NCI-H1930 (cell line): ENCODE results near the gene NELFB.
"Not testable (repeated sequence)": the region's sequence is repeated elsewhere in the genome, so short reads cannot be mapped to it uniquely, and the experiment has no call there.

Experiments used
- DNase-seq, 2 experiments: peaks; one replicate each; lab custom pipeline; 2025; lab: John Stamatoyannopoulos, UW

The NELFB gene

DNA sequence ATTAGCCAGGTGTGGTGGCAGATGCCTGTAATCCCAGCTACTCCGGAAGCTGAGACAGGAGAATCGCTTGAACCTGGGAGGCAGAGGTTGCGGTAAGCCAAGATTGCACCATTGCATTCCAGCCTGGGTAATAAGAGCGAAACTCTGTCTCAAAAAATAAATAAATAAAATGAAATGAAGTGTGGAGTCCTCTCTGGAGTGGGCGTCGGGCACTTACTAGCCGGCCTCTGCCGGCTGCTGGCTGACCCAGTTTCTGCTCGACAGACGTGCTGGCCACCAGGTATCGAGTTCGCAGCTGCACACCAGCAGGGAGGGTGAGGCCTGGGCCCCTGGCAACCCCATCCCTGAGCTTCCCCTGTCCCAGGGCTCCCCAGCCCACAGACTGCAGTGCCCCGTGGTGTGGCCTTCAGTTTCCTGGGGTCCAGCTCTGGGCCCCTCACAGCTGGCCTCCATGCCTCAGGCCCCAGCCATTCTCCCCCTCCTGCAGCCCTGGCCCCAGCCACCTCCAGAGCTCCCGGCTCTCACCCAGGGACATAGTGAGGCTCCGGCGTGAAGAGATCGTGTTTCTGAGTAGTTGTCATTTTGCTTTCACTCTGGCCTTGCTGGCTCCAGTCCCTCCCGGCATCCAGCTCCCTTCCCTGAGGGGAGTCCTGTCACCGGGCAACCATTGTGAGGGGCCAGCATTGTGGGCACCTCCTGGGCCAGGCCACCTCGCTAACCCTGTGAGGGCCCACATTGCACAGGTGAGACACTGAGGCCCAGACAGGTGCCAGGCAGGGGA lies 7.8 kb upstream of the NELFB start:
- DNase-seq: no peak

DNA sequence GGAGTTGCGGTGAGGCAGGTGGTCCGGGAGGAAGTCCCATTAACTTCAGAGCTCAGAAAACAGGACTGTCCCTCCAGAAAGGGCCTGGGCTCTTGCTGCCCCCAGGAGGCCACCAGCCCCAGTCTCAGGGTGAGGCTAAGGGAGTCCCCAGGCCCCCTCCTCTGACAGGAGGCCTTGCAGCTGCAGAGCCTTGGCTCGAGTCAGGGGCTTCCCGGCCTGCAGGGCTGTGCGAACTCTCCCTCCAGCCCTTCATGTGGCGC lies 7.3 kb upstream of the NELFB start:
- no peak for DNase-seq

DNA sequence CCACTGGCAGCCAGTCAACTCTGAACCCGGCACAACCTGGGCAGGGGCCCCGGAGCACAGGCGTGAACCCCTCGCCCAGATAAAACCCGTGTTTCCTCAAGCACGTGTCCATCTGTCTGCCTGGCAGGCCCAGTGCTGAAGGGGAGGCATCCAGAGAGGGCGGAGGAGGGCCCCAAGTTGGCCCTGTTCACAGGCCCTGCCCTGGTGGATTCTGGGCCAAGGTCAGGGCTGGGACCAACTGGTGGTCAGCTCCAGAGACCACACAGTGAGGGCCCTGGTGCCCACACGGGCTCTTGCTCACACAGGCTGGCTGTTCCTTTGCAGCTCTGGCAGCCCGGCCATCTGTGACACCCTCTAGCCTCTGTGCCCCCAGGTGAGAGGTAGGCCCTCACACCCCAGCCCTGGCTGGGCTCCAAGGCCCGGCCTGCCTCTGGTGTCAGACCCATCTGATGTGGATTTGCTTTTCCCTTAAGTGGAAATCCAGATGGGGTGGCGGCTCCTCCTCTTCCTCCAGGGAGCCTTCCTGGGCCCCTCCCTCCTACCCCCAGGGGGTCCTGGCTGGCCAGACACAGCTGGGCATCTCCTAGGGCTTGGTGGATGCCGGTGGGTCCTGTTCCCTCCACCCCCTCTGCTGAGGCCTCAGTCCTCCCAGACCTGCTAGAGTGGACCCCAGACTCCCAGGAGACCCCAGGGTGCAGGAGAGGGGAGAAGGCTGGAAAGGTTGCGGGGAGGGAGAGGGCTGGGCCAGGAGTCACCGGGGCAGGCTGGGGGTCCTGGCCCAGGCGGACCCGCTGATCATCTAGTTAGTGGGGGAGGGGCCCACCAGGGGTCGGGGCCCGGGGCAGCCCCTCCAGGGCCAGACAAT lies 4.6 kb upstream of the NELFB start:
- no peak for DNase-seq

DNA sequence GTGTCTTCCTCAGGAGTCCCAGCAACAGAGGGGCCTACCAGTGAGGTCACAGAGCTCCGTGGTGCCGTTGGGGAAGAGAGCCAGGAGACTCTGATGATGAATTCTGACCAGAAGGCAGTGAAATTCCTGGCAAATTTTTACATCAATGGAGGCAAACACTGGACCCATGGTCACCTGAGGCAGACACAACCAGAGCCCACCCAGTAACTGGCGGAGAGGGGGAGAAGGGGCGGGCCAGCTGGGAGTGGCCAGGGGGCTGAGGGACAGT lies 4.0 kb upstream of the NELFB start, which contains the start of gene STPG3:
Gene STPG3, plus strand, starts transcription at position 93 of the 268 bp plus-strand sequence. Its CDS starts 1 bp downstream, at position 94.
- no peak for DNase-seq

DNA sequence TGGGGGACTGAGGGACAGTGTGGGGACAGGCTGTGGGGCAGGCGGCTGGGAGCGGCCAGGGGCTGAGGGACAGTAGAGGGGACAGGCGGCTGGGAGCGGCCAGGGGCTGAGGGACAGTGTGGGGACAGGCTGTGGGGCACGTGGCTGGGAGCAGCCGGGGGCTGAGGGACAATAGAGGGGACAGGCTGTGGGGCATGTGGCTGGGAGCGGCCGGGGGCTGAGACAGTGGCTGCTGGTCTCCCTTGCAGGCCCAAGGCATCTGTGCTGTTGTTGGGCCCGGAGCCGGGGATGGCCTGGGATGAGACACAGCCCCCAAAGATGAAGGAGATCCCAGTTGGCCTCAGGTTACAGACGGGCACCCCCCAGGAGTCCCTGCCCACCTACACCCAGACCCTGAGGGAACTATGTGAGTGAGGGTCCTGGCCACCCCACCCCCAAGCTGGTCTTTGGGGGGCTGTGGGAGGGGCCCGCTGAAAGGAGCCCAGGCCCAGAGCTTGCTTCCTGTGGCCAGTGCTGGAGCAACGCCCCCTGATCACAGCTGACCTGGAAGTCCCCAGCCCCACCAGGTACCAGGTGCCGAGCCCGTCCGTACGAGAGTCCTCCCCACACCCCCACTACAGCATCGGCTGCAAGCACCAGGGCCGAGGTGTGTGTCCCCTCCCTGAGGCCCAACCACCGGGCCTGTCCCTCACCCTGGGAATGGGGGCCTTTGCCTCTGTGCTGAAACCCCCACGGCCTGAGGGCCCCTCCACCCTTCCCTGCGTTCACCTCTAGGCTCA lies 3.4 kb upstream of the NELFB start:
- DNase-seq: no peak

DNA sequence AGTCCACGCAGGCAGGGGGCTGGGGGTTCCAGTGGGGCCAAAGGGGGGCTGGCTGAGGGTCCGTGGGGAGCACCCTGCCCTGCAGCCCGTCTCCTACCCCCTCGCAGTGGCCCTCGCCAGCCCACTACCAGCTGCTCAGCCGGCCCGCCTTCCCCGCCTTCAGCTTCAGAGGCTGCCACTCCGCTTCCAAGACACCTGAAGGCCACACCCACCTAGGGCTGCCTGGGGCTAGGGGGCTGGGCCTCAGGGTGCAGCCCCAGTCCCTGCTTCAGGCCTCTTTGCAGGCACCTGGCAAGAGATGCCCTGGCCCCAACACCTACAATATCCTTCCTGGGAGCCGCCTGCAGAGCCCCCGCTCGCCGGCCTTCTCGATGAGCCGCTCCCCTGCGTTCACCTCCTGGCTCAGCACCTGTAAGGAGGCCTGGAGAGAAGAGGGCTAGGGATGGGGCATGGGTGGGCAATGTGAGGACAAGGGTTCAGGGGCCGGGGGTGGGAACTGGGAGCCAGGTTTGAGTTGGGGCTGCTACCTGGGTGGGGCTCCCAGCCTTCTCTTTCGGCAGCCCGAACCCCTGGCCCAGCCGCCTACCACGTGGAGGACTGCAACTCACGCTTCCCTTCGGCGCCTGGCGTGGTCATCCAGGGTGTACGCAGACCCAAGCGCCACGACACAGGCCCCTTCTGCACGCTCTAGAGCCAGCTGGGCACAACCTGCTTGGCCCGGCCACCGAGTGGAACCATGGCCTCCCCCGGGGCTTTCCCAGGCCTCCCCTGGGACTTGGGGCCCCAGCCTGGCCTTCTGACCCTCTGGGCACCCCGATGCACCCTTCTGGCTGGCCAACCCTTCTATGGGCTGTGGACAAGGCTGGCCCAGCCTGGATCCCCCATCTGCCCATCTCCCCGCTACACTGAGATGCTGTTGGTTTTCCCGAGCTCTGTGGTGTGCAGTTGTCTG lies 2.3 kb upstream of the NELFB start:
- no peak for DNase-seq

DNA sequence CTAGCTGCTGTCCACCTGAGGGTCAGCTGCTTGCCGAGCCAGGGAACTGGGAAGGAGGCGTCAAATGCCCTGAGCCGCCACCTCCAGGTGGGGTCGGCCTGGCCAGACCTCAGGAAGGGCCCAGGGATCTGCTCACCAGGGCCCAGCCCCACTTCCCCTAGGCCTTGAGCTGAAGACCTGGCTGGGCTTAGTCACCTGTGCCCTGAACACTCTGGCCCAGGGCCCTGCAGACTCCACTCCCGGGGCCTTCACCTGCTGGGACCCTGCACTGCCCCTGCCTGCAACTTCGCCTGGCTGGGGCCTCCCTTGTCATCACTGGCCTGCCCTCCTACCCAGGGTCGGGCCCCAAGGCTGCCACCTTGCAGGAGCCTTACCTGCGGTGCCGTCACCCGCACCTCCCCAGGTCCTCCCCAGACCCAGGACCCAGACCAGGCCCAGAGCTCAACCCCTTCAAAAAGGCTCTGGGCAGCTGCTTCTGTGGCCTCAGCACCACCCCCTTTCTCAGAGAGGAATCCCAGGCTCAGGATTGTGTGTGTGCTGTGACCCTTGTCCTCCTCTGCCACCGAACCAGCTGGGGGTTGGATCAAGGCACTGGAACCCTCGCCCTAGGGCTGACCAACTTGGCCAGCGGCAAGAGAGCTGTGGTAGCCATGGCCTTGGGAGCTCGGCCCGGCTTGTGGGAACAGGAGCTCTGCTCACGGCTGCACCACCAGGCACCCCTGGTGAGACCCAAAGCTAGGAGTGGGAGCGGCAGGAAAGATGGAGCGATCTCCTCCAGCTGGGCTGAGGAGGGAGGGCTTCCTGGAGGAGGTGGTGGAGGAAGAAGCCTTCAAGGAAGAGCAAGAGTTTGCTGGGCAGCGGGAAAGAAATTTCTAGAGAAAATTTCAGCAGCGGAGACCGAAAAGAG lies 1.2 kb upstream of the NELFB start:
- DNase-seq: no peak

DNA sequence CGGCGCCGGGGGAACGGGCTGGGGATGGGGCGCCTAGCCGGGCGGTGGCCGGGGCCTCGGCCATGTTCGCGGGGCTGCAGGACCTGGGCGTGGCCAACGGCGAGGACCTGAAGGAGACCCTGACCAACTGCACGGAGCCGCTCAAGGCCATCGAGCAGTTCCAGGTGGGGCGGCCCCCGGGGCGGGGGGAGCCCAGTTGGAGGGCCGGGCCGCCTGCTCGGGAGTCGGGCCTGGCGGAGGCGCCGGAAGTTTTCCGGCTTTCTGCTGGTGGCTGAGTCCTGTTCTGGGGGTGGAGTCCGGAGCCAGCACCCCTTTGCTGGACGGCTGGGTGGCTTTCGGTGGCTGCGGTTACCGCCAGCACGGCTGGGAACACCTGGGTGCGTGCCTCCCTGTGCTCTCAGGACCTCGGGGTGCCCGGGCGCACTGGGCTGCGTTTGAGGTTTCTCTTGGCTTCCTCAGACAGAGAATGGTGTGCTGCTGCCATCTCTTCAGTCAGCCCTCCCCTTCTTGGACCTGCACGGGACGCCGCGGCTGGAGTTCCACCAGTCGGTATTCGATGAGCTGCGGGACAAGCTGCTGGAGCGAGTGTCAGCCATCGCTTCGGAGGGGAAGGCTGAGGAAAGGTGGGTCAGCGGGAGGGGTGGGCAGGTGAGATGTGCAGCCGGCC lies 454 bp downstream of the NELFB start:
- DNase-seq: no peak

DNA sequence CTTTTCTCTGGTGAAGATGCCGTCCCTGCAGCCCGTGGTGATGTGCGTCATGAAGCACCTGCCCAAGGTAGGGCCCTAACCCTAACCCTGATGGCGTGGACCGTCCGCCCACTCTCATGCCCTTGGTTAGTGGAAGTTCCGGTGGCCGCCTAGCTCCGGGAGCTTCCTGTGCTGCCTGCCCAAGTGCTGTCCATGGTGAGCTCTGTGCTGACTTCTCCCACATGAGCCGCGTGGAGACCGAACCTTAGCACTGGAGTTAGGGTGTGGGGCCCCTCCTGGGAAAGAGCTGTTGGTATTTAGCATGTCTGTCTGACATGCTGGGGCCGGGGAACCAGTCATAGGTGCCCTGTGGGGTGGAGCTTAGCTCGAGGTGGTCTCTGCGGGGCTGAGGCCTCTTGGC lies 1.2 kb downstream of the NELFB start:
- no peak for DNase-seq

DNA sequence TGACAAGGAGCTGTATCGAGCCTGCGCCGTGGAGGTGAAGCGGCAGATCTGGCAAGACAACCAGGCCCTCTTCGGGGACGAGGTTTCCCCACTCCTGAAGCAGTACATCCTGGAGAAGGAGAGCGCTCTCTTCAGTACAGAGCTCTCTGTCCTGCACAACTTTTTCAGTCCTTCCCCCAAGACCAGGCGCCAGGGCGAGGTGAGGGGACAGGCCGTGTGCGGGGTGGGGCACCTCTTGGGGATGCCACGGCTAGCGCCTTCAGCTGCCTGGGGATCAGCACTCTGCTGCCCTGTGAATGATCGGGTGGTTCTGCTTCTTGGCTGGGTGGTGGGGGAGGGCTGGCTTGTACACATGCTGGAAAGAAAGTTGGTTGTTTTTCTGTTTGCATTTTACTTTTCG lies 1.7 kb downstream of the NELFB start:
- no peak for DNase-seq

DNA sequence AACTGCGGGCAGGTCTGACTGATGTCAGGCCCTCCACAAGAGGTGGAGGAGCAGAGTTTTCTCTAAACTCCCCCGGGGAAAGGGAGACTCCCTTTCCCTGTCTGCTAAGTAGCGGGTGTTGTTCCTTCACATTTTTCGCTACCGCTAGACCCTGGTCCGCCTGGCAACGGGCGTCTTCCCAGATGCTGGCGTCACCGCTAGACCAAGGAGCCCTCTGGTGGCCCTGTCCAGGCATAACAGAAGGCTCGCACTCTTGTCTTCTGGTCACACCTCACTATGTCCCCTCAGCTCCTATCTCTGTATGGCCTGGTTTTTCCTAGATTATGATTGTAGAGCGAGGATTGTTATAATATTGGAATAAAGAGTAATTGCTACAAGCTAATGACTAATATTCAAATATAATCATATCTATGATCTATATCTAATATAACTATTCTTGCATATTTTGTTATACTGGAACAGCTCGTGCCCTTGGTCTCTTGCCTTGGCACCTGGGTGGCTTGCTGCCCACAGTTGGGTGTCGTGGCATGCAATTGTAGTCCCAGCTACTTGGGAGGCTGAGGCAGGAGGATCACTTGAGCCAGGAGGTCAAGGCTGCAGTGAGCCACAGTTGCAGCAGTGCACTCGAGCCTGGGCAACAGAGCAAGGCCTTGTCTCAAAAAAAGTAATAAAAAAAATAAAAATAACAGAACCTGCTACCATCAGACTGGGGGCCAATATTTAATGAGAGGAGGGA lies 7.2 kb downstream of the NELFB start:
- not testable (repeated sequence) for DNase-seq

DNA sequence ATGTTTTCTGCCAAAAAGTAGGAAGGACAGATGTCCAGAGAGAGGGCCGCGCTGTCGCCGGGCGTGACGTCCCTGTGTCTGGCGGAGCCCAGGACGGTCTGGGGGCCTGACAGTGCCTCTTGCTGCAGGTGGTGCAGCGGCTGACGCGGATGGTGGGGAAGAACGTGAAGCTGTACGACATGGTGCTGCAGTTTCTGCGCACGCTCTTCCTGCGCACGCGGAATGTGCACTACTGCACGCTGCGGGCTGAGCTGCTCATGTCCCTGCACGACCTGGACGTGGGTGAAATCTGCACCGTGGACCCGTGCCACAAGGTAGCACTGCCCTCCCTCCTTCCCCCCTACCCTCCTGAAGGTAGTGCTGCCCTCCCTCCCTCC lies 7.8 kb downstream of the NELFB start:
- no peak for DNase-seq

DNA sequence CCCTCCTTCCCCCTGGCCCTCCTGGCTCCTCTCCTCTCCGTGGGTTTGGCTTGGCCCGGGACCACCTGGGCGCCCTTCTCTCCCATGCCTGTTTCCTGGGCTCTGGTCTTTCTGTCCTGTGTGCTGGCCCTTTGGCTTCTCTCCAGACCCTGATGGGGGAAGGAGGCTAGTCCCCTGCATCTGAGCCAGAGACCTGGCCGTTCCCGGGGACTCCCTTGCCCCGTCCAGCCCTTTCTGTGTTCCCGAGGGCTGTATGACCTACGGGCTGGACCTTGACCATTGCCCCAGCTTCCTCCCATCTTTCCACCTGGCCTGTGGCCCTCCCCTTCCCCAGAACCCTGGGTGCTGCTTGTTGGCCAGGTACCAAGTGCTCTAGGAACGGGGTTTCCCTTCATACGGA lies 8.4 kb downstream of the NELFB start:
- DNase-seq: no peak

DNA sequence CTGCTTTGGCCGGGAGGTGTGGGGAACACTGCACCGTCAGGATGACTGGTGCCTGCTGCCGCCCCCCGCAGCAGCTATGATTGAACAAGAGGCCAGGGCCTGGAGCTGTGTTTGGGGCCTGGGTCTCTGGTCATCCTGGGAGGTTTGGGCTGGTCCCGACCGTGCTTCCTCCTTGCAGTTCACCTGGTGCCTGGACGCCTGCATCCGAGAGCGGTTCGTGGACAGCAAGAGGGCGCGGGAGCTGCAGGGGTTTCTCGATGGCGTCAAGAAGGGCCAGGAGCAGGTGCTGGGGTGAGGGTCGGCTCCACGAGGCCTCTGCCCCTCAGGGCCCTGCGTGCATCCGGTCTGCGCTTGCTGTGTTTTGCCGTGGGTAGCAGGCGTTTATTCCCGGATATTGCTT lies 8.9 kb downstream of the NELFB start:
- DNase-seq: no peak

DNA sequence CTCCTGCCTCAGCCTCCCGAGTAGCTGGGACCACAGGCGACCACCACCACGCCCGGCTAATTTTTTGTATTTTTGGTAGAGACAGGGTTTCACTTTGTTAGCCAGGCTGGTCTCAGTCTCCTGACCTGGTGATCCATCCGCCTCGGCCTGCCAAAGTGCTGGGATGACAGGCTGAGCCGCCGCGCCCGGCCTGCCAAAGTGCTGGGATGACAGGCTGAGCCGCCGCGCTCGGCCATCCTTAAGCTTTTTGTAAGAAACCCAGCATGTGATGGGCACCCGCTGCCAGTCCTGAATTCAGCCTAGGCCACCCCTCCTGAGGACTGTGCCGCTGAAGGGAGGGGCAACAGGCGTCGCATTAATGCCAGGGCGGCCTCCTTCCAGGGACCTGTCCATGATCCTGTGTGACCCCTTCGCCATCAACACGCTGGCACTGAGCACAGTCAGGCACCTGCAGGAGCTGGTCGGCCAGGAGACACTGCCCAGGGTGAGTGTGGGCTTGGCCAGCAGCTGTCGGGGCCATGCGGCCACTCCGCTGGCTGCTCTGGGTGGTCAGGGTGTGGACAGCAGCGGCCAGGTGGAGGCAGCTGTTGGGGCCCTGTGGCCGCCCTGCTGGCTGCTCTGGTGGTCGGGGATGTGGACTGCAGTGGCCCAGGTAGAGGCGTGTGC lies 10.5 kb downstream of the NELFB start:
- no peak for DNase-seq

DNA sequence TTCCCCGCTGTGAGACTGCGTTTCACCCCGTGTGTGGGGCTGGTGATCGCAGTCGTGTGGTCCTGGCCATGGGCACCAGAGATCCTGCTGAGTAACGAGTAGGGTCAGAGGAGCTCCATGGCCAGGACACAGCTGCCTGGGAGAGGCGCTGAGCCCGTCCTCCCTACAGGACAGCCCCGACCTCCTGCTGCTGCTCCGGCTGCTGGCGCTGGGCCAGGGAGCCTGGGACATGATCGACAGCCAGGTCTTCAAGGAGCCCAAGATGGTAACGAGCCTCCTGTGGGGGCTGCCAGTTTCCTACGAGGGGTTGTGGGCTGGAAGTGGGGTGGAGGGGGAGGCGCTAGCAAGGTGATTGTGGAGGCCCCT lies 11.0 kb downstream of the NELFB start:
- no peak for DNase-seq

DNA sequence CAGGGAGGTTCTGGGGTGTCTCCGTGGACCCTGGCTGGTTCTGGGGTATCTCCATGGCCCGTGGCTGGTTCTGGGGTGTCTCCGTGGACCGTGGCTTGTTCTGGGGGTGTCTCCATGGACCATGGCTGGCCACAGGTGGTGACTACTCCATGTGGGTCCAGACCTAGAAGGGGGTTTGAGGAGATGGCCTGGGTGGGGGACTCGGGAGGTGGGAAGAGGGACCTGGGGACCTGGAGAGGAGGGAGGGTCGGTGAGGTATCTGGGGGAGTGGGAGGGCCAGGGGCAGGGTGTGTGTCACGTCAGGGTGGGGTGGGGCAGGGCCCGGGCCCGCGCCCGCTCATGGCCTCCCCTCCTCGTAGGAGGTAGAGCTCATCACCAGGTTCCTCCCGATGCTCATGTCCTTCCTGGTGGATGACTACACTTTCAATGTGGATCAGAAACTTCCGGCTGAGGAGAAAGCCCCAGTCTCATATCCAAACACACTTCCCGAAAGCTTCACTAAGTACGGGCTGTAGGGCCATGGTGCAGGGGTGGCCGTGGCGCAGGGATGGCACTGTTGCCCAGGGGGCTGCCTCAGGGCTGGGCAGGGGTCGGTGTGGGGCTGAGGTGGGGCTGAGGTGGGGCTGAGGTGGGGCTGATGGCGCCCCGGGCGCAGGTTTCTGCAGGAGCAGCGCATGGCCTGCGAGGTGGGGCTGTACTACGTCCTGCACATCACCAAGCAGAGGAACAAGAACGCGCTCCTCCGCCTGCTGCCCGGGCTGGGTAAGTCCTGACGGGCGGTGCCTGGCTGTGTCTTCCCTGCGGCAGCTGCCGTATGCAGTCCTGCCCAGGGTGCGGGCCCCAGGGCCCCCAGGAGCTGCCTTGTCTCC lies 11.7 kb downstream of the NELFB start:
- DNase-seq: no peak

DNA sequence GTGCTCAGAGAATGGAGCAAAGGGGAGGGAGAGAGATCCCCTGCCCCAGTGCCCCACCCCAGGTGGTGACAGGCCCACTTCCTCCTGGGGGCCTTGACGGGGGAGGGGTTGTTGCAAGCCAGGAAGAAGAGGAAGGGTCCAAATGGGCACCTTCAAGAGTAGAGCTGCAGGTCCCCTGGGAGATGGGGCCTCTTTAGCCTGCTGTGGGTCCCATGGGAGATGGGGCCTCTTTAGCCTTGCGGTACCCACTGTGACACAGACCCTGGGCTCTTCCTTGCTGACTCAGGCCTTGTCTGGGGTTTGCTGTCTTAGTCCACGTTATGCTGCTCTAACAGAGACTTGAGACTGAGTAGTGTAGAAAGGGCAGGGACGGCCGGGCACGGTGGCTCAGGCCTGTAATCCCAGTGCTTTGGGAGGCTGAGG lies 12.8 kb downstream of the NELFB start:
- no peak for DNase-seq
